GM12892 (cell line): Measurements from ENCODE around the gene FAM163B.

ENCODE experiments used
- POLR2AphosphoS5 ChIP-seq: IDR thresholded peaks from 2 replicates; pipeline ENCODE4 v1.6.1; 2011; ENCODE audit warnings: low read depth, low read length, control low read depth
- TAF1 ChIP-seq: IDR thresholded peaks from 2 replicates; pipeline ENCODE4 v1.6.1; 2011; ENCODE audit warnings: low read depth, mild to moderate bottlenecking, control low read depth, low read length, borderline replicate concordance

DNA sequence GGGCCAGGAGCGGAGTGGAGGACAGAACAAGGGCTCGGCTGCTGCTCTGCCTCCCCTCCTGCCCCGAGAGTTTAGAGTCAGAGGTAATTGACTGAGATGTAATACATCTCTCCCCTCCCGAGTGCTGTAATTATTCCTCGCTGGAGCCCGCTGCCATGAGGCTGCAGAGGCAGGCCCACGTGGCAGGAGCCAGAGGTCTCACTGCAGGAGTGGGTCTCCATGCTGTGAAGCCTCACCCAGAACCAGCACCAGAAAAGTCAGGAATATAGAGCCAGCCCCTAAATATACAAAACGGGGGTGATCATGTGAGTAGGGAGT is 2.5 kb downstream of the FAM163B start:
- TF ChIP-seq POLR2AphosphoS5 (no peak), TAF1 (no peak)
